Activated T-cell treated with anti-CD3 and anti-CD28 coated beads, Interleukin-2, amount 50 U/mL, for 1 hour (primary cell): ENCODE data around the gene SELENOI.

Experiments used
- DNase-seq: peaks from one replicate; pipeline ENCODE4 v3.0.0-alpha.2; 2020

The SELENOI gene

DNA sequence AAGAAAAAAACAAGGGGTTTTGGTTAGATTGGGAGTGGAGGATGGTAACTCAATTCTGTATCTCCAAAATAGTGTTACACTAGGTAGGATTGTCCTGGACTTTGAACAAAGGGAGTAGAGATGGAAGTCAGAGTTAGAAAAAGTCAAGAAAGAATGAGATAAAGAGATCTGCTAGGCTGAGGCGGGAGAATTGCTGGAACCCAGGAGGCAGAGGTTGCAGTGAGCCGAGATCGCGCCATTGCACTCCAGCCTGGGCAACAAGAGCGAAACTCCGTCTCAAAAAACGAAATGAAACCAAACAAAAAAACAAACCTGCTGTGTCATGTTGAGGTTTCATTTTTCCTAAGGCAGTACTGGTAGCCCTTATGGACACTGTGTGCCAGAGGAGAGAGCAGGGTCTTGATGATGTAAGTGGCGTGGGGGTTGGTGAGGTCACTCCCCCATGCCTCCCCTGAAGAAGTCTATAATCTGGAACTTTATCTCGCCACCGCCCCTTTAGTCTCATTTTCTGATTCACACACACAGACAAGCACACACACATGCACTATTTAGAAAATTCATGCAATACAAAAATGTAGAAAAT, 66.2 kb downstream of the SELENOI start:
- no peak for DNase-seq

GRCh38 chr2:26414311-26414710, 68.4 kb downstream of the SELENOI start:
- DNase-seq: no peak

- no peak for DNase-seq
Measured at GRCh38 chr2:26421961-26422360, 76.0 kb downstream of the SELENOI start.

- DNase-seq: no peak
Measured at GRCh38 chr2:26422947-26423629, 77.1 kb downstream of the SELENOI start.

GRCh38 chr2:26423750-26424149, 77.8 kb downstream of the SELENOI start:
- DNase-seq: no peak

GRCh38 chr2:26424221-26424620, 78.3 kb downstream of the SELENOI start:
- DNase-seq: no peak

GRCh38 chr2:26428846-26429245, 82.9 kb downstream of the SELENOI start:
- no peak for DNase-seq

GRCh38 chr2:26429779-26430578, 84.0 kb downstream of the SELENOI start:
- DNase-seq: no peak

- no peak for DNase-seq
Measured at GRCh38 chr2:26430826-26431225, 84.9 kb downstream of the SELENOI start.

GRCh38 chr2:26432363-26432762, 86.4 kb downstream of the SELENOI start:
- DNase-seq: no peak

DNA sequence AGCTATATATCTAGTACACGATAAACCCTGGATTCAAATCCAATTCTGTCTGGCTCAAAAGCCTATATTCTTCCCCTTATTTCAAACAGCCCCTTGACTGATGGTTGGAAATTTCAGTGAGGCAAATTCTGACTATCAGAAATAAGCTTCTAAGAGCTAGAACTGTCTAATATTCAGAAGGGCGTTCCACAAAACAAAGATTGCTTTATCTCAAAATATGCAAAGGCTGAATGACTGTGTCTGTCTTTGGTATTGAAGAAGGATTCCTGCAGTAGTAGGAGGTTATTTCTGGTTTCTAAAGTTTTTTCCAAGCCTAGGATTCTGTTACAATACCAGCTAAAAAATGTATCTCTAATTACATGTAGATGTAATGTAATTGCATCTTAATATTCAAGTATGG, 86.9 kb downstream of the SELENOI start:
- DNase-seq: no peak

- no peak for DNase-seq
Measured at GRCh38 chr2:26435106-26435505, 89.2 kb downstream of the SELENOI start.

DNA sequence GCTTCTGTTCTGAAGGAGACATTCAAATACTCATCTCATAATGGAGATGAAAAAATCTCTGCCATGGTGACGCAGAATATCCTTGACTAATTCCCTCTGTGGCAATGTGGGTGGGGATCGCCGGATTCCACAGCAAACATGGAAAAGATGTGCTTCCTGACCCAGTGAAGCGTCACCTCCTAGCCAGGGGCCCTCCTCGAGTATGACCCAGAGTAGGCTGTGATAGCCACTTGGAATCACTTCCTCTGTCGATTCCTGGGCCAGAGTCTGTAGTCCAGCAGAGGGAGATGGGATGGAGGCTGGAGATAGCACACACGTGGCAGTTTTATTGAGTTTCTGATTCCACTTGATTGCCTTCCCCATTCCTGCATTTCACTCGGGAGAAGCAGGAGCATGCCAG, 92.6 kb downstream of the SELENOI start:
- no peak for DNase-seq

DNA sequence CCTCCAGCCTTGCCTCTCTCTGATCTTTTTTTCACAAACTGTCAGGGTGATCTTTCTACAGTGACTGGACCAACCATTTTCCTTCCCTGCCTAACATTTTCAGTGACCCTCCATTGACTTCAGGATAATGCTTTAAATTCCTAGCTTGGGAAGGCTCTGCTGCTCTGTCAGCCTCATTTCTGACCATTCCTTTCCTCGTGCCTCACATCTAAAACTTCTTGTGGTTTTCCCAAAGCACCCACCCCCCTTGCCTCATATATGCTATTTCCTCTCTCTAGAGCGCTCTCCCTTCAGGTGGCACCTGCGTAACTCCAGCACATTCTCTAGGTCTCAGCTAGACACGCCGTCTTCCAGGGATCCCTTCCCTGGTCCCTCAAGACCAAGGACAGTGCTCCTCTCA, 93.0 kb downstream of the SELENOI start:
- DNase-seq: no peak

- no peak for DNase-seq
Measured at GRCh38 chr2:26442301-26442700, 96.4 kb downstream of the SELENOI start.

DNA sequence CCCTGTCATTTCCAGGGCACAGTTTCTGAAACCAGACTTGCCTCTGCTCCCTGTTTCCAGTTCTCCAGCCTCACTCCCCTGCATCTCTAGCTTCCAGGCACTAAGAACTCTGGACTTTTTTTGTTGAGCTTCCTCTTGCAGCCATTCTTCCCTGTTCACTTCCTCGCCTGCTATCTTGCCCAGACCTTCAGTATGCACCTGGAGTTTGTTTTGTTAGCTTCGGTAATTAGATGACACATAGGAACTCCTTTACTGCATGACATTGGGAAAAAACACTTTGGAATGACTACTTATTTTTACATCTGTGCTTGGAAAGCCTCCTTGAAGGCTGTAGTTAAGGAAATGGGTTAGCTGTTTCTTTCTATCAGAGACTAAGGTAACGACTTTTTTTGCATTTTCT, 96.8 kb downstream of the SELENOI start:
- no peak for DNase-seq

DNA sequence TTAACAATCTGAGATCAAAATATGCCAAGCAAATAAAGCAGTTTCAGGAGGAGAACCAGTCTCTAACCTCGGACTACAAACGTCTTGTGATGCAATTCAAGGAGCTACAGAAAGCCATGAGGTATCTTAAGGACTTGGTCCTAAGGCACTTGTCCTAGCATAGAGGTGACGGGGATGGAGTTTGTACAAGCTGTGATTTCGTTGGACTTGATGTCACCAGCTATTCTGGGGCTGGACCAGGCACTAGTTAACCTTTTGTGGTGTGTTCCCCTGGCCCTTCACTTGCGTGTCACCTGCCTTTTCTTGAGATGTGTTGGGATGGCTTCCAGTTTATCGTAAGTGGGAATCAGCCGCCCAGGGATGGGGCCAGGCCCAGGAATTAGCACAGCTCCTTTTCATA, 98.3 kb downstream of the SELENOI start:
- DNase-seq: no peak
